SK-N-SH treated with all-trans-retinoic acid at 6 μM for 48 hours (cell line): ENCODE data around the gene LSM4.

Experiments
- ATAC-seq: fragments of 200-7000 bp; cut with Tn5 transposase; 3 replicates; pipeline ENCODE4 v1.9.1; 2020; ENCODE audit warnings: mild to moderate bottlenecking, moderate library complexity
- ARNTL ChIP-seq: fragments of 450-650 bp; formaldehyde crosslinking; IDR thresholded peaks from 2 replicates; pipeline ENCODE4 v1.5.0; 2020; ENCODE audit warnings: low read depth, mild to moderate bottlenecking, moderate library complexity, borderline replicate concordance
- BACH2 ChIP-seq: fragments of 250-450 bp; sonication (Bioruptor Pico); IDR thresholded peaks from 2 replicates; pipeline ENCODE4 v1.9.0; 2021; ENCODE audit warnings: mild to moderate bottlenecking, borderline replicate concordance
- CREB5 ChIP-seq: fragments of 250-450 bp; sonication (Bioruptor Pico); IDR thresholded peaks from 2 replicates; pipeline ENCODE4 v1.5.1; 2020; ENCODE audit warnings: low read depth, mild to moderate bottlenecking, moderate library complexity
- CSRNP3 ChIP-seq: fragments of 250-450 bp; sonication (Bioruptor Pico); IDR thresholded peaks from 2 replicates; pipeline ENCODE4 v1.5.1; 2021; ENCODE audit warnings: mild to moderate bottlenecking, moderate library complexity
- GLIS3 ChIP-seq: fragments of 250-450 bp; sonication (Bioruptor Pico); IDR thresholded peaks from 2 replicates; pipeline ENCODE4 v1.5.0; 2020; ENCODE audit warnings: mild to moderate bottlenecking, moderate library complexity
- ISL1 ChIP-seq: fragments of 250-450 bp; sonication (Bioruptor Pico); IDR thresholded peaks from 2 replicates; pipeline ENCODE4 v2.1.2; 2022; ENCODE audit warnings: mild to moderate bottlenecking, moderate library complexity
- OSR1 ChIP-seq: fragments of 250-450 bp; sonication (Bioruptor Pico); IDR thresholded peaks from 2 replicates; pipeline ENCODE4 v1.8.0; 2022; ENCODE audit warnings: moderate library complexity, mild to moderate bottlenecking, inconsistent platforms
- PATZ1 ChIP-seq: fragments of 250-450 bp; sonication (Bioruptor Pico); IDR thresholded peaks from 2 replicates; pipeline ENCODE4 v1.8.0; 2020; ENCODE audit warnings: mild to moderate bottlenecking, moderate library complexity, borderline replicate concordance
- POU6F1 ChIP-seq: fragments of 250-450 bp; sonication (Bioruptor Pico); IDR thresholded peaks from 2 replicates; pipeline ENCODE4 v1.8.0; 2021; ENCODE audit warnings: low read depth, mild to moderate bottlenecking, moderate library complexity, borderline replicate concordance
- PPARA ChIP-seq: fragments of 250-450 bp; sonication (Bioruptor Pico); IDR thresholded peaks from 2 replicates; pipeline ENCODE4 v1.5.0; 2020; ENCODE audit warnings: mild to moderate bottlenecking, borderline replicate concordance
- RARB ChIP-seq: fragments of 250-450 bp; sonication (Bioruptor Pico); IDR thresholded peaks from 2 replicates; pipeline ENCODE4 v1.8.0; 2021; ENCODE audit warnings: mild to moderate bottlenecking, moderate library complexity
- SNAI2 ChIP-seq: fragments of 250-450 bp; sonication (Bioruptor Pico); IDR thresholded peaks from 2 replicates; pipeline ENCODE4 v1.5.0; 2020; ENCODE audit warnings: mild to moderate bottlenecking, moderate library complexity
- TCF4 ChIP-seq: fragments of 250-450 bp; sonication (Bioruptor Pico); IDR thresholded peaks from 2 replicates; pipeline ENCODE4 v1.8.0; 2021; ENCODE audit warnings: mild to moderate bottlenecking, moderate library complexity, borderline replicate concordance
- TOX ChIP-seq: fragments of 250-450 bp; sonication (Bioruptor Pico); IDR thresholded peaks from 2 replicates; pipeline ENCODE4 v1.8.0; 2021; ENCODE audit warnings: mild to moderate bottlenecking, moderate library complexity, borderline replicate concordance
- TSHZ2 ChIP-seq: fragments of 250-450 bp; sonication (Bioruptor Pico); IDR thresholded peaks from 2 replicates; pipeline ENCODE4 v1.5.0; 2020; ENCODE audit warnings: mild to moderate bottlenecking, moderate library complexity
- ZC3H10 ChIP-seq: fragments of 250-450 bp; sonication (Bioruptor Pico); IDR thresholded peaks from 2 replicates; pipeline ENCODE4 v1.5.1; 2021; ENCODE audit warnings: mild to moderate bottlenecking, moderate library complexity
- ZFP3 ChIP-seq: fragments of 250-450 bp; sonication (Bioruptor Pico); IDR thresholded peaks from 2 replicates; pipeline ENCODE4 v1.5.0; 2020; ENCODE audit warnings: mild to moderate bottlenecking, moderate library complexity
- ZFP30 ChIP-seq: fragments of 450-650 bp; formaldehyde crosslinking; IDR thresholded peaks from 2 replicates; pipeline ENCODE4 v1.5.0; 2022; ENCODE audit warnings: mild to moderate bottlenecking, moderate library complexity
- ZNF565 ChIP-seq: fragments of 450-650 bp; formaldehyde crosslinking; conservative IDR thresholded peaks from 2 replicates; pipeline ENCODE4 v1.5.0; 2020; ENCODE audit warnings: low read depth, mild to moderate bottlenecking, moderate library complexity
- ZNF70 ChIP-seq: fragments of 450-650 bp; formaldehyde crosslinking; IDR thresholded peaks from 2 replicates; pipeline ENCODE4 v1.5.0; 2020; ENCODE audit warnings: mild to moderate bottlenecking, moderate library complexity
- ZNF8 ChIP-seq: fragments of 450-650 bp; formaldehyde crosslinking; IDR thresholded peaks from 2 replicates; pipeline ENCODE4 v1.5.0; 2020; ENCODE audit warnings: mild to moderate bottlenecking, moderate library complexity

Gene LSM4

GRCh38 chr19:18273561-18274218, 49.2 kb downstream of the LSM4 start:
- no peak for ATAC-seq
- TF ChIP-seq ZNF8 (CRISPR knock-in tag) (no peak), CSRNP3 (peak; percentile 66; the same call in 1 of the 2 replicates), ZFP30 (CRISPR knock-in tag) (no peak)
- TF ChIP-seq, all 23 proteins: peak for 1

- TF ChIP-seq ZNF8 (CRISPR knock-in tag) (no peak), TSHZ2 (no peak), OSR1 (CRISPR knock-in tag) (no peak), TOX (CRISPR knock-in tag) (no peak), POU6F1 (CRISPR knock-in tag) (no peak), ISL1 (CRISPR knock-in tag) (no peak), SNAI2 (CRISPR knock-in tag) (no peak), GLIS3 (CRISPR knock-in tag) (no peak), ZNF565 (no peak), PATZ1 (CRISPR knock-in tag) (no peak), TCF4 (no peak), ZNF70 (CRISPR knock-in tag) (no peak), RARB (CRISPR knock-in tag) (no peak)
- ATAC-seq, result no peak
Observed at GRCh38 chr19:18271433-18271841, 51.4 kb downstream of the LSM4 start.

- ATAC-seq, result no peak
- TF ChIP-seq PPARA (CRISPR knock-in tag), result no peak
- no peak for TF ChIP-seq GLIS3 (CRISPR knock-in tag)
- TF ChIP-seq ZNF8 (CRISPR knock-in tag), result no peak
- TF ChIP-seq ISL1 (CRISPR knock-in tag), result no peak
- TF ChIP-seq CREB5, result no peak
- no peak for TF ChIP-seq ZNF70 (CRISPR knock-in tag)
- no peak for TF ChIP-seq ZFP3 (CRISPR knock-in tag)
- TF ChIP-seq TSHZ2, result no peak
- TF ChIP-seq TCF4, result no peak
- TF ChIP-seq CSRNP3, result no peak
- no peak for TF ChIP-seq ZC3H10 (CRISPR knock-in tag)
- no peak for TF ChIP-seq ZNF565
- no peak for TF ChIP-seq ARNTL
- no peak for TF ChIP-seq ZFP30 (CRISPR knock-in tag)
- no peak for TF ChIP-seq PATZ1 (CRISPR knock-in tag)
- no peak for TF ChIP-seq BACH2 (CRISPR knock-in tag)
- TF ChIP-seq RARB (CRISPR knock-in tag), result no peak
Observed at GRCh38 chr19:18270326-18270725, 52.5 kb downstream of the LSM4 start.
